Metanephros (tissue), 1 donor: Measurements from ENCODE around the gene LRRC74A. TPM values are rescaled to one million over a fixed set of nuclear protein-coding genes. Genes with fewer than 3 reads are reported as not detected.

Experiments used
- total RNA-seq: library from RNA; depleted of rRNA; stranded (reverse); fragments of >200 nt; gene quantifications from one replicate; pipeline ENCODE4 v1.2.3, GENCODE V29; 2014

The LRRC74A gene
- total RNA-seq, result not detected

GRCh38 chr14:76826122-76826521 is at the start of gene LRRC74A:
Gene LRRC74A, plus strand, starts transcription at chr14:76826408. Its CDS starts 290 bp downstream, at chr14:76826698.

GRCh38 chr14:76812422-76813383 is 13.5 kb upstream of the LRRC74A start, which contains the start of gene ANGEL1:
Gene ANGEL1, minus strand, starts transcription at chr14:76812882. Its CDS starts 55 bp downstream, at chr14:76812827.

Other genes with a start within 250 kb of the LRRC74A start
- 25.0 TPM for gene VASH1, start 64.9 kb upstream of the LRRC74A start, total RNA-seq
- 20.1 TPM for gene ANGEL1, start 13.5 kb upstream of the LRRC74A start, total RNA-seq
- 85.4 TPM for gene IRF2BPL, start 202.3 kb downstream of the LRRC74A start, total RNA-seq